CD4-positive, alpha-beta T cell (primary cell): ENCODE measurements around the gene CADM1. TPM values are rescaled to one million over a fixed set of nuclear protein-coding genes. Genes with fewer than 3 reads are reported as not detected.

ENCODE experiments used
- ATAC-seq: fragments of 200-7000 bp; cut with Tn5 transposase; one replicate; pipeline ENCODE4 v1.10.0; 2022; ENCODE audit warnings: mild to moderate bottlenecking; ENCODE audit not compliant: poor library complexity
- CTCF ChIA-PET: fragments of 350-600 bp; sonication (Branson Sonifier 250); formaldehyde crosslinking; loops from one replicate; lab custom pipeline; 2021; ENCODE audit warnings: antibody characterized with exemption, inconsistent platforms; lab: Charles Lee
- POLR2A ChIA-PET: fragments of 350-600 bp; sonication (Branson Sonifier 250); formaldehyde crosslinking; loops from one replicate; lab custom pipeline; 2021; ENCODE audit warnings: antibody characterized with exemption, inconsistent platforms; lab: Charles Lee
- DNase-seq, 14 experiments: peaks; one replicate each; pipeline ENCODE4 v3.0.0-alpha.2; 2013 to 2020; ENCODE audit warnings: mixed read lengths in 2 of 14
- H3K27ac ChIP-seq, 2 donors: one replicate each; pipeline versions ENCODE4 v1.5.1 to v1.7.0; 2013; ENCODE audit warnings: low read length in 2 of 2, low read depth in 1 of 2, mild to moderate bottlenecking in 1 of 2
- H3K27me3 ChIP-seq, 2 experiments: 1 replicate in 1 of 2; 2 replicates in 1 of 2; pipeline versions ENCODE4 v1.6.1 to v1.7.0; 2013; ENCODE audit warnings: low read length in 2 of 2, control low read depth in 1 of 2, mild to moderate bottlenecking in 1 of 2, moderate library complexity in 1 of 2; ENCODE audit not compliant: insufficient read depth in 2 of 2, control insufficient read depth in 1 of 2
- H3K36me3 ChIP-seq: one replicate; pipeline ENCODE4 v1.6.1; 2013; ENCODE audit warnings: low read length, control low read depth; ENCODE audit not compliant: insufficient read depth
- H3K4me1 ChIP-seq: one replicate; pipeline ENCODE4 v1.6.1; 2013; ENCODE audit warnings: low read length, control low read depth; ENCODE audit not compliant: insufficient read depth
- H3K4me3 ChIP-seq: one replicate; pipeline ENCODE4 v1.5.1; 2013; ENCODE audit warnings: mild to moderate bottlenecking, low read length, moderate library complexity
- H3K9me3 ChIP-seq, 2 experiments: 1 replicate in 1 of 2; 2 replicates in 1 of 2; pipeline versions ENCODE4 v1.6.1 to v1.7.0; 2013; ENCODE audit warnings: low read length in 2 of 2, mild to moderate bottlenecking in 2 of 2, control low read depth in 1 of 2, moderate library complexity in 1 of 2; ENCODE audit not compliant: control insufficient read depth in 1 of 2, insufficient read depth in 1 of 2
- H3K27ac Mint-ChIP-seq: one replicate; pipeline ENCODE4 v1.8.0; 2020; ENCODE audit warnings: mixed read lengths
- H3K27me3 Mint-ChIP-seq: one replicate; pipeline ENCODE4 v1.8.0; 2021; ENCODE audit warnings: mixed read lengths
- H3K36me3 Mint-ChIP-seq: one replicate; pipeline ENCODE4 v1.8.0; 2021; ENCODE audit warnings: low read depth, mixed read lengths
- H3K4me1 Mint-ChIP-seq: one replicate; pipeline ENCODE4 v1.8.0; 2021; ENCODE audit warnings: low read depth, mixed read lengths
- H3K4me3 Mint-ChIP-seq: one replicate; pipeline ENCODE4 v1.8.0; 2020; ENCODE audit warnings: mild to moderate bottlenecking, mixed read lengths
- H3K9me3 Mint-ChIP-seq: one replicate; pipeline ENCODE4 v1.8.0; 2020; ENCODE audit warnings: mixed read lengths
- CTCF ChIP-seq: fragments of 200-600 bp; IDR thresholded peaks from one replicate; pipeline ENCODE4 v1.8.0; 2022; ENCODE audit warnings: antibody characterized with exemption, mild to moderate bottlenecking
- intact Hi-C, 2 experiments: fragments of 100-400 bp; cut with DNase I in 1 of 2; cut with micrococcal nuclease in 1 of 2; formaldehyde crosslinking; loops; one replicate each; pipeline versions ENCODE4 v1.15.1 to v1.9.0; 2023 to 2025; cut with DNase I, micrococcal nuclease
- total RNA-seq, 174 experiments: library from RNA in 2 of 174; stranded (reverse) in 2 of 174; gene quantifications; one replicate each; pipeline ENCODE4 v1.2.3 and lab custom pipeline; 2021 to 2026

CADM1 gene
- total RNA-seq, 2 experiments from 2014 or later = 1.1 to 1.4 TPM

DNA sequence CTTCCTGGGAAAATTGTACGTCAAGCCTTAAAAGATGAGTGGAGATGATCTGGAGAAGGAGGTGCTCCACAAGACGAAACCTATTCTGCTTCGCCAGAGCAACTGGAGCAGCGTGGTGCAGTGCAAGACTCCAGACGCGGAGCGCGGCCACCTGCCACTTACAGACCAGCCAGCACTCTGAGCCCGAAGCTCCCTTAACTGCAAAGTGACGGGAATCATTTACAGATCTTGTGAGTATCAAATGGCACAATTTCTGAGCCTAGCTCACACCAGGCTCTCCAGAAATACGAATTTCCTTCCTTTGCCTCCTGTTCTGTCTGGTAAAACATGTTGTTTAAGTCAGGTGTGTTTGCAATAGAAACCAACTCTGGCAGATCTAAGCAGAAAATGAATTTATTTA lies 369.3 kb downstream of the CADM1 start:
- TF ChIP-seq CTCF = no peak
- no peaks in the 10 kb centered on the region for H3K4me1 ChIP-seq
- POLR2A ChIA-PET = no interaction called here
- H3K27me3 Mint-ChIP-seq = no peaks in the 10 kb centered on the region
- no peak overlapping the region for H3K4me3 ChIP-seq
- H3K4me3 Mint-ChIP-seq = no peak overlapping the region
- no peaks in the 10 kb centered on the region for H3K4me1 Mint-ChIP-seq
- H3K9me3 Mint-ChIP-seq = no peaks in the 10 kb centered on the region
- DNase-seq (no peak), ATAC-seq (no peak)
- H3K36me3 ChIP-seq = no peaks in the 10 kb centered on the region
- no peak overlapping the region for H3K27ac ChIP-seq
- no peaks in the 10 kb centered on the region for H3K9me3 ChIP-seq
- intact Hi-C loops = no loop called here
- no peaks in the 10 kb centered on the region for H3K27me3 ChIP-seq
- H3K36me3 Mint-ChIP-seq = no peaks in the 10 kb centered on the region
- no peak overlapping the region for H3K27ac Mint-ChIP-seq
- CTCF ChIA-PET = no interaction called here

DNA sequence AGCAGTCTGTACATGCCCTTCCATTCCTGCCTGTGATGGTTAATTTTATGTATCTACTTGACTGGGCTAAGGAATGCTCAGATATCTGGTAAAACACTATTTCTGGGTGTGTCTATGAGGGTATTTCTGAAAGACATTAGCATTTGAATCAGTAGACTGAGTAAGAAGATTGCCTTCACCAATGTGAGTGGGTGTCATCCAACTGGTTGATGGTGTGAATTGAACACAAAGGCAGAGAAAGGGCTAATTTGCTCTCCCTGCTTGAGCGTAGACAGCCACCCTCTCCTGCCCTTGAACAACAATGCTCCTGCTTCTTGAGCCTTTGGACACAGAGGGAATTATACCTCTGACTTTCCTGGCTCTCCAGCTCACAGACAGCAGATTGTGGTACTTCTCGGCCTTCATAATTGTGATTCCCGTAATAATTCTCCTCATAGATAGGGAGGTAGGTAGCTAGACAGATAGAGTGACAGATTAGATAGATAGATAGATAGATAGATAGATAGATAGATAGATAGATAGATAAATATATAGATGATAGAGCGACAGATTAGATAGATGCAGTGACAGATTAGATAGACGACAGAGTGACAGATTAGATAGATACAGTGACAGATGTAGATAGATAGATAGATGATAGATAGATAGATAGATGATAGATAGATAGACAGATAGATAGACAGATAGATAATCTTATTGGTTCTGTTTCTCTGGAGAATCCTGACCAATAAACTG lies 370.6 kb downstream of the CADM1 start:
- H3K27me3 Mint-ChIP-seq = no peaks in the 10 kb centered on the region

GRCh38 chr11:115132436-115133228 lies 371.6 kb downstream of the CADM1 start:
- no peaks in the 10 kb centered on the region for H3K4me1 ChIP-seq
- ATAC-seq (no peak), DNase-seq (no peak)
- intact Hi-C loops = no loop called here
- H3K9me3 Mint-ChIP-seq = no peaks in the 10 kb centered on the region
- H3K36me3 Mint-ChIP-seq = no peaks in the 10 kb centered on the region
- H3K36me3 ChIP-seq = no peaks in the 10 kb centered on the region
- no peak overlapping the region for H3K4me3 Mint-ChIP-seq
- ChIA-PET POLR2A (no interaction called here), CTCF (no interaction called here)
- H3K4me3 ChIP-seq = no peak overlapping the region
- no peaks in the 10 kb centered on the region for H3K27me3 ChIP-seq
- H3K27ac ChIP-seq = no peak overlapping the region
- H3K27ac Mint-ChIP-seq = no peak overlapping the region
- H3K4me1 Mint-ChIP-seq = no peaks in the 10 kb centered on the region
- no peak for TF ChIP-seq CTCF
- no peaks in the 10 kb centered on the region for H3K27me3 Mint-ChIP-seq
- no peaks in the 10 kb centered on the region for H3K9me3 ChIP-seq

More for the DNA sequence above, 370.6 kb downstream of the CADM1 start:
- Histone ChIP-seq H3K27me3 (no peaks in the 10 kb centered on the region), H3K4me3 (no peak overlapping the region), H3K4me1 (no peaks in the 10 kb centered on the region), H3K27ac (no peak overlapping the region), H3K36me3 (no peaks in the 10 kb centered on the region), H3K9me3 (no peaks in the 10 kb centered on the region)
- TF ChIP-seq CTCF = no peak
- no peaks in the 10 kb centered on the region for H3K4me1 Mint-ChIP-seq
- no peak overlapping the region for H3K4me3 Mint-ChIP-seq
- no peaks in the 10 kb centered on the region for H3K36me3 Mint-ChIP-seq
- H3K9me3 Mint-ChIP-seq = no peaks in the 10 kb centered on the region
- intact Hi-C loops = no loop called here
- ChIA-PET CTCF (no interaction called here), POLR2A (no interaction called here)
- DNase-seq (no peak), ATAC-seq (no peak)
- no peak overlapping the region for H3K27ac Mint-ChIP-seq
